Middle frontal gyrus (tissue), 1 donor: ENCODE measurements around the gene ARIH1.

Experiments used
- DNase-seq: peaks from one replicate; pipeline ENCODE4 v3.0.0-alpha.2; 2015; ENCODE audit warnings: low spot score; ENCODE audit errors: extremely low spot score

Gene ARIH1

DNA sequence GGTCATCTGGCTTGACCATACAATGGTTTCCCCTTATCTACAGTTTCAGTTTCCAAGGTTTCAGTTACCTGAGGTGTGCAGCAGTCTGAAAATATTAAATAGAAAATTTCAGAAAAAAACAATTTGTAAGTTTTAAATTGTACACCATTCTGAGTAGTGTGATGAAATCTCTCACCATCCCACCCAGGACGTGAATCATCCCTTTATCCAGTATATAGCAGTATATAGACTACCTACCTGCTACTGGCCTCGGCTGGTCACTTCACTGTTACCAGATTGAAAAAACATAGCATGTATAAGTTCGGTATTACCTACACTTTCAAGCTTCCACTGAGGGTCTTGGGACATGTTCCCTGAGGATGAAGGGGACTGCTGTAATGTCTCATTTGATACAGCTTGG, 12.0 kb downstream of the ARIH1 start:
- no peak for DNase-seq

DNA sequence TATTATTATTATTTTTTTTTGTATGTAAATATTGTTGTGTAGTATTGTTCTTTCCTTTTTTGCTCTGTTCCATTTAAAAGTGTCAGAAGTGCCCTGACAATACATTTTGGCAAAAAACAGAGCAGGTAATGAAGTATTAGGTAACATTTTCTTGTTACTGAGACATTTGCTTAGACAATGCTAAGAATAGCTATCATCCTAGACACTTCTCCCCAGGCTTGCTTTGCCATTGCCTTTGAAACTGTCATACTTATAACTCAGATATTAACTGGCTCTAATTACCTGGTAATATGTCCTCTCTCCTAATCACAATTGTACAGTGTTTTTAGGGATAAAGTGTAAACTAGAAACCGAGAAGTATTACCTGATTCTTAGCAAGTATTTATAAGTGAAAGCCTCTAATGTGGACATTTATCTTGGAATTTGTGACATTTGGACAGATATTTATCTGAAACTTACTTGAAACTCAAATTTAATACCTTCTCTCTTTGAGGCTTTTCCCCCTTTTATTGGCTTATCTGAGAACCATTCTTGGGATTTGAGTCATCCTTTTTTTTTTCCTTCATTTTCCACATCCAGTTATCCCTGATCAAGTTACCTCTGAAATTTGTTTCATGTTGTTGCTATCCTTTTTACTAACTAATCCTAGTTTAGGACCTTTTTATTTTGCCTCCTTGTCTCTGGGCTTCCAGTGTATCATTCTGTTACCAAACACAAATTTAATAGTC, 13.1 kb downstream of the ARIH1 start:
- no peak for DNase-seq

- no peak for DNase-seq
These were observed 14.4 kb downstream of the ARIH1 start for GRCh38 chr15:72488558-72488957.

- DNase-seq: no peak
These were observed 15.9 kb downstream of the ARIH1 start for GRCh38 chr15:72489943-72490554.

DNA sequence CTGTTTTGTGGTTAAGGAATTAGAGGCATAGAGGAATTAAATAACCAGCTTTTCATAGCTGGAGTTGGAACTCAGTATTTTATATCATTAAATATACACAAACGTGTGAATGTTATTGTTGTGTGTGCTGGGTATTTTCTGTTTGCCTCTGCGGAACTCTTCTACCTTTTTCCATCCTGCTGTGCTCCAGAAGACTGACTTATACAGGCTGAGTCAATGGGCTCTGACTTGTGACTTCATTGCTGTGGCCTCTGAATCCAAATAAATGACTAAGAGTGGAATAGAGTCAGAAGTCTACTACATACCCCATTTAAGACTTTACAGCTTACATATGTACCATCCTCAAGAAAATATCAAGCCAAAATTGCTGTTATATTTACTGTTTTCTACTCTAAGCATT, 17.6 kb downstream of the ARIH1 start:
- no peak for DNase-seq

DNA sequence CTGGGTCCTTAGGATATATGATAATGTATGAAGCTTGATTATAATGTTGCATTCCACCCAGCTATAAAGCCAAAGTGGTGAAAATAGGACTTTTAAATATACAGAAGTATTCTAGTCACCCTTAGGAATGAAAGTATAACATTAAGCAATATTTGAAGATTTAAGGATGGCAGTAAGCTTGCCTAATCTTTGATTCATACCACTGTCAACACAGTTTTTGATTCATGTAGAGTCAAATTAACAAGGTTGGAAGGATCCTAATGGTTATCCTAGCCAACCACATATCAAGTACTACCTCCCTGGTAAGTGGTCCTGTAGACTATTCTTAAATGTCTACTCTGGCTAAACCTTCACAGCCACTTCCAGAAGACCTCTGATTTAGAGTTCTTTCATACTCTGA, 18.6 kb downstream of the ARIH1 start:
- no peak for DNase-seq

DNA sequence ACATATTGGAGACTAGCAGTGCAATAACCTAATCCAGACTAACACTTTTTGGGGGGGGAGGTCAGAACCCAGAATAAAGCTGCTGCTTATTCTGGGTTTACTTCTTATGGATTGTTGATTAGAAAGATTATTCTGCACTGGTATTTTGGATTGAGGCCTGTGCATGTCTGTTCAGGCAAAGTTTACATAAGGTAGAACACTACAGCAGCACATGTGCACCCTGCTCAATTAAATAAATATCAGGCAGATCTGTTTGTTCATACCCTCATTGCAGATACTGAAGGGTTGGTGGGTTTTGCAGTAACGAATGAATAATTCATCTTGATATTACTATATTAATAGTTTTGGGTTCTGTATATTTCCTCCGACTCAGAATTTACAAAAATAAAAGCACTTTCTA, 19.1 kb downstream of the ARIH1 start:
- DNase-seq: no peak

- DNase-seq: no peak
These were observed 20.9 kb downstream of the ARIH1 start for GRCh38 chr15:72495007-72495406.

GRCh38 chr15:72496783-72497182, 22.7 kb downstream of the ARIH1 start:
- DNase-seq: no peak

DNA sequence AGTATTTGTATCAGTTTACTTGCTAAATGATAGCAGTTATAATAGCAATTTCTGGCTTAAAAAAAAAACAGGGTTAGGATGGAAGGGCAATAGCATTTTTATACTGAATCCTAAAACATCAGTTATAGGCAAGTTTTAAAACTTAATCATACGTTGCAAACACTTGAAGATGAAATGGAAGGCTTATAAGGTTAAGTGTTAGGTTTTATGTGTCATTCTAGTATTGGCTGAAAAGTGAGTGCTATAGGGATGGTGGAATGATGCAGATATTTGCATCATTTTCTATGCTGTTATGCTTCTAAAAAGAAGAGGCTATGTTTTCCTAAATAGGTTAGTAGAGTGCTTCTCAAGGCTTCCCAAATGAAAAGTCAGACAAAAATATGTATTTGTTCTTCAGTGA, 23.3 kb downstream of the ARIH1 start:
- no peak for DNase-seq

DNA sequence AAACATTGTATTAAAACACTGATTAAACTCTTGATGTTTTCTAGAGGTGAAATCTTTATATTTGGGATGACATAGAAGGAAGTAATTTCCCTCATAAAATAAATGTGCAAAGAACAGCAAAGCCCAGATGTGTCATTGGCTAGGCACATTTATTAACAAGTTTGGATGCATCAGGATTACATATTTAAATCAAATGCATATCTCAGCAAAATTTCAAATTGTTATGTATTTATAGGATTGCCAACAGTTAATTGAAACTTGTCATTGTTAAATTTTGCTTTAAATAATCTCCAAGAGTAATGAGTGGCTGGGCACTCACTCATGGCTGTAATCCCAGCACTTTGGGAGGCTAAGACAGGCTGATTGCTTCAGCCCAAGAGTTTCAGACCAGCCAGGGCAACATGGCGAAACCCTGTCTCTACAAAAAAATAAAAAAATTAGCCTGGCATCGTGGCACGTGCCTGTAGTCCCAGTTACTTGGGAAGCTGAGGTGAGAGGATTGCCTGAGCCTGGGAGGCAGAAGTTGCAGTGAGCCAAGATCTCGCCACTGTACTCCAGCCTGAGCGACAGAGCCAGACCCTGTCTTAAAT, 28.2 kb downstream of the ARIH1 start:
- no peak for DNase-seq

DNA sequence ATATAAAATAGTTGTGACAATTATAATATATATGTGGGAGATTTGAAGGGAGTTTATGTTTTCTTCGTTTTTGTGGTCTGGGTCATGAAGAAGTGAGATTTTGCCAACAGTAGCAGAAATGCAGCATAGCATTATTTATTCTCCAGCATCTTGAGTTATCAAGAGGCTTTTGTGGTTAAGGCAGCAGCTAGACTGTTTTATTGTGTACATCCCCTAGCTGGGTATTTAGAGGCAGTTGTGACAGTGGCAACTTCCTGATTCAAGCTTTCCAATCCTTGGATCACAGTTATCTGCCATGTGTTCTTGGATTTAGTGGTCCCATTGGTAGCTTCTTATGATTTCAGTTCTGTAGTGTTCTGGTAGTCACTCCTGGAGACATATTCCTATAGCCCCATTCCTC, 29.0 kb downstream of the ARIH1 start:
- DNase-seq: no peak

GRCh38 chr15:72507402-72508092, 33.4 kb downstream of the ARIH1 start:
- DNase-seq: no peak

GRCh38 chr15:72509484-72509883, 35.4 kb downstream of the ARIH1 start:
- no peak for DNase-seq

DNA sequence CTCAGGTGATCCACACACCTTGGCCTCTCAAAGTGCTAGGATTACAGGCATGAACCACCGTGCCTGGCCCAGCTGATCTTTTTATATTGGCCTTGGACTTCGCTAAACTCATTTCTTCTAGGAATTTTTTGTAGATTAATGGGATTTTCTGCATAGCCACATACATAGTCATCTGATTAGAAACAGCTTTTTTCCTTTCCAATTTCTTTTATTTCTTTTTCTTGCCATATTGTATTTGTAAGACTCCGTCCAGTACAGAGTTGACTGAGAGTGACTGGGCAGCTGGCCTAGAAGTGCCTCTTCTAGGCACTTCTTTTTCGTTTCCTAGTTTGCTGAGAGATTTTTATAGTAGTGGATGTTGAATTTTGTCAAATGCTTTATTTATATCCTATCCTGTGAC, 37.4 kb downstream of the ARIH1 start:
- no peak for DNase-seq

DNA sequence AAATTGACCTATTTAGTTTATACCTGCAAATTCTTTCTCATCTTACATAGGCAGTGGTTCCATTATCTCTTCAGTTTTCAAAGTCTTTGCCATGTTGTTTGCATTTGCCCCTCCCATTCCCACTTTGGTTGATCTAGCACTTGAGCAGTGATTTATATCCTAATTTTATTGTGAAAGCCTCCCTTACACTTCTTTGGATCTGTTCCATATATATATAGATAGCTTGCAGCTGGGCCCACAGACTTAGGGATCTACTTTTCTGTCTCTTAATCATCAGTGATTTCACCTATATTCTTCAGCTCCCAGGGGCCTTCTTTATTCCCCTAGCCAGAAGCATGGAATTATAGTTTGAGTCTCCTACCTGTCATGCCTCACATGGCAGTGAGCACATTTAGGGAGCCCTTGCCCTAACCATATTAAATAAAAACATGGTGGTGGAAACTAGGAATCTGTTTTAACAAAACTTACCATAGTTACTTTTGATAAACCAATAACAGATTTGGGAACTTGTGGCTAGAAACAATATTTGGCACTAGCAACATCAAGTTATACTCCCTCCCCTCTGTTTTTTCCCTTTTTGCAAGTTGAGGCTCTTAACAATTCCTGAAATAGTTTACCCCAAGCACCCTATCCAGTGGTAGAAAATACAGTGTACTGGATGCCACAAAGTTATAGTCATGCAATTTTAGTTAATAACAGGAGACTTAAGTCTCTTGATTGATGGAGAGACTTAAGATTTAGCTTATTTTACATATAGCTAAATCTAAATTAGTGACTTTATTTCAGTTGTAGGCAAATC, 41.7 kb downstream of the ARIH1 start:
- DNase-seq: no peak

DNA sequence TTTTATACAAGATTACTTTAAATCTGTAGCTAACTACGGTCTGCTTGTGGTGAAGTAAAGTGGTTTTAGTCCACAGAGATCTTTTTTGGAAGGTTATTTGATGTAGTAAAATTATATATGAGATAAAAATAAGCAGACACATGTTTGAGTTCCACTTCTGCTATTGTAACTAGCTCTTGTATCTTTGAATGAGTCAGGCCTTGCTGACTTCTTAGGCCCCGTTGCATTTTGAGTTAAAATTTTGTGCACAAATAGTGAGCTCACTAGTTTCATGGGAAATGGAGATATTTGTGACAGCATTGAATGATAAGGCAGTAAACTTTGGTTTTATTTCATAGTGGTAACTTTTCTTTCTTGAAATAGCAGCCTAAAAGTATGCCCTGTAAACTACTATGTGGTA, 42.6 kb downstream of the ARIH1 start:
- no peak for DNase-seq

- no peak for DNase-seq
These were observed 47.6 kb downstream of the ARIH1 start for GRCh38 chr15:72521682-72522081.

GRCh38 chr15:72532991-72533601, 59.0 kb downstream of the ARIH1 start:
- no peak for DNase-seq

DNA sequence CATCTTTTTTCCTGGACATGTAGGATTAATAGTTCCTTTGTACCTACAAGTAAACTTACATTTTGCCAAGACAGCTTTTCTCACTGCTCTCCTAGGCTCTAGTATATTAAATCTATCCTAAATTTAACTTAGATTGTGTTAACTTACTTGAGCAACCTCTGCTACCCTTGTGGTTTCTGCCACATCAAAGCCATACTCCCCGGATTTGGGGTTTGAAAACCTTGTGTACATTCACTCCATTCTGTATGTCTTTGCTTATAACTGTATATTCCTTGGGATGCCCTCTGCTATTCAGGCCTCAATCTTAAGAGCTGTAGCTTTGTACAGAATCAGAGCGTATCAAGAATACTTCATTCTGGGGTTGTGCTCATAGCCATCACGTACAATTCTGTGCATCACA, 60.4 kb downstream of the ARIH1 start:
- DNase-seq: no peak

GRCh38 chr15:72535911-72536310, 61.8 kb downstream of the ARIH1 start:
- DNase-seq: no peak
